ENCODE data around the gene PRKN. TPM values are rescaled to one million over a fixed set of nuclear protein-coding genes. Genes with fewer than 3 reads are reported as not detected.
"Not testable (repeated sequence)": the region's sequence is repeated elsewhere in the genome, so short reads cannot be mapped to it uniquely, and the experiment has no call there.

Gene PRKN
- total RNA-seq, 2 donors from 2014 or later = 7.6 to 7.9 TPM

DNA sequence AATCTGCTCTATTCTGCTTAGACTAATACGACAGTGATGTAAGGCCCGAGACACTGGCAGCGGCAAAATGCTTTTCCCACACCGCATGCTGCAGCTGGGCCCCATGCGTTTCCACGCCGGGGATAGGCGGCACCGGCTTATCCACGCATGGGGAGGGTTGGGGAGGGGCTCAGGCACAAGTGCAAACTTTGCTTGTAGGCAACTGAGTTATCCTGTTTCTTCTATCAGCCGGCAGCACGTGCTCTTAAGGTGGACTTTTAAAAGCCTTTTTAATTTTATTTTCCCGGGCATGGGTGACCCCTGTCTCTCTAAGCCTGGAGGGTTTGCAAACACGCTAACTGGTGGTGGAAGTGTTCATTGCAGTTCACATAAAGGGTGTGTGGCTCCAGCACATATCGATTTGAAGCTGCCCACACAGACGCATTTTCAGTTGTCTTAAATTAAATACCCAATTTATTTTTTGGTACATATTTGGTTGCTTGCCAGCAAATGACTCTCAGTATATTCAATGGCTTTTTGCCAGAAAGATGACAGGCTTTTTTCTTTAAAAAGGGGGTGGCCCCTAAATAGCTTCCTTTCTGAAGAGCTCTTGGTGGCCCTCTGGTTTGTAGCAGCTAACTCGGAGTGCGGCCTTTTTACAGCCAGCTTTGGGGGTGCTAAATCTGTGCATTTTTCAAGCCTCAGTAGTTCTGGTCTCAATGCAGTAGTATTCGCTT lies 891.9 kb downstream of the PRKN start:
- intact Hi-C loops (cut with DNase I) = no loop called here
- no peak for DNase-seq (ENCODE audit: low spot score)

- DNase-seq (ENCODE audit: low spot score) = no peak
- intact Hi-C loops (cut with DNase I) = no loop called here
Measured at GRCh38 chr6:161834426-161834825, 893.1 kb downstream of the PRKN start.

DNA sequence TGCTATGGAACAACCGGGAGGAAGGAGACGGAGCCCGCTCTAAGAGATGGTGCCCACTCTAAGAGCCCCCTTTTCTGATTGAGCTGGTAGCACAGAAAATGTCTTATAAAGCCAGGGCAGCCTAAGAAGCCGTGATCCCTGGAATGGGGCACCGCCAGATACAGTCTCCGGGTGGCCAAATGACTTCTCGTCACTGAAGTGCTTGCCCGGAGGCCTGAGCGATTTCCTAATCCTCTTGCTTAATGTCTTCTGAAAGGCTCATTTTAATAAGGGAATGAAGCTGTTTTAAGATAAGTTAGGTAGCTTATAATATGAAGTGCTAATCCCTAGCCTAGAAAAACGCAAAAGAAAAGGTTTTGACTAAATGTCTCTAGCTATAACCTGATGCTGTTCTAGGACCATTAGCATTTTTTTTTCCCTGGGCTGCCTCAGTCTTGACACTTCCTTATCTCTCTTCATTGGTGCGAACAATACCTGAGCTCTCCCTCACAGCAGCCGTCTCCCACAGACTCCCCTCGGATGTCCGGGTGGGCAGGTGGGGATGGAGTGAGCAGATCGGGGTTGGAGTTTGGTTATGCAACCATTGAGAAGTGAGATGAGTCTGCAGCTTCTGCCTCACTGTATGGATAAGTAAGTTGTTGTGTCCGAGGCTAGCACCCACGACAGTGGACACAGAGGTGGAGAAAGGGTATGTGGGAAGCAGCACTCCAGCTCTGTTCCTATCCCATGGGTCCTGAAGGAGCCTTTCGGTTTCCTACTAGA lies 894.3 kb downstream of the PRKN start:
- intact Hi-C loops (cut with DNase I) = no loop called here
- no peak for DNase-seq (ENCODE audit: low spot score)

DNA sequence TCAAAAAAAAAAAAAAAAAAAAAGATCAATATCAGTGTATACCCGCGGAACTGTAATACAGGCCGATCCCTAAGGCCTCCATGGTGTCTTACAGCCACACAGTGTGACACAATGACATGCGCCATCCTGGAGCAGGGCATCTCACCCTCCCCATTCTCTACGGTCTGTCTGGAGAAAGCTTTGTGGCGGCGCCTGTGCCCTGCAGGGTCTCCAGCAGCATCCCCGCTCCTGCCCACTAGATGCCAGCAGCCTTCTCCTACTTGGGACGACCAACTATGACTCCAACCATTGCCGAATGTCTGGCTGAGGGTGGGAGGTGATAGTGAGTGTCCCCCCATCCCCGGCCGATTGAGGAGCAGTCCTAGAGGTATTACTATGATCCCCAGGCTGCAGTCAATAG lies 894.9 kb downstream of the PRKN start:
- intact Hi-C loops (cut with DNase I) = no loop called here
- no peak for DNase-seq (ENCODE audit: low spot score)

DNA sequence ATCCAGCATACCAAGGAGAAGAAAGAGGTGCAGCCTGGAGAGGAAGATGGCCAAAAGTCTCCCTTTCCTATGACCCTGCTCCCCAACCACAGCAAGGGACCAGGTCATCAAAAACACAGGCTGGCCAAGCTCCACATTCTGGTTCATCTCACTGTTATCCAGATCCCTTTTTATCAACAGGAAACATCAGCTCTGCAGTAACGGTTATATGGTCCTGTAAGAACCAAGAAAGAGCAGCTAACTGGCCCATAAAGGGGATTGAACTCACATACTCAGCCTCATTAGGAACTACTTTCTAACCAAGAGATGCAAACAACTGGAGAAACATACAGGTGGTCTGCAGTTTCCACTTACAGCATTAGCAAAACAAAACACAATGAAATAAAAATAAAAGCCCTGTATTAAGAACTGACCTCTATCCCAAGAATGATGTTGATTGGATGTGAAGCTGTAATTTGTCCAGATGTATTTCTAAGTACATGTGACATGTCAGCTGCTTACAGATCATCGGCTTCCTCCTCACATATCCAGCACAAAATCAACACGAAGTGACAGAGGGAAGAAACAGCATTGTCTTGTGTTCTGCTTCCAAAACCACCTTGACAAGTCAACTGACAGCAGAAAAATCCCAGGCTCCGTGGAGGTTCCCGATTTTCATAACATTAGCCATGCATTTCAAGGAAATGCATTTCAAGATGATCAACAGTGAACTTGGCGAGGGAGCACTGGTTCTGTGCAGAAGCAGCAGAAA lies 896.5 kb downstream of the PRKN start:
- no peak for DNase-seq (ENCODE audit: low spot score)
- intact Hi-C loops (cut with DNase I) = no loop called here

GRCh38 chr6:161829291-161829729 lies 898.3 kb downstream of the PRKN start:
- DNase-seq (ENCODE audit: low spot score) = no peak
- intact Hi-C loops (cut with DNase I) = no loop called here

GRCh38 chr6:161828355-161828754 lies 899.2 kb downstream of the PRKN start:
- DNase-seq (ENCODE audit: low spot score) = no peak
- intact Hi-C loops (cut with DNase I) = no loop called here

DNA sequence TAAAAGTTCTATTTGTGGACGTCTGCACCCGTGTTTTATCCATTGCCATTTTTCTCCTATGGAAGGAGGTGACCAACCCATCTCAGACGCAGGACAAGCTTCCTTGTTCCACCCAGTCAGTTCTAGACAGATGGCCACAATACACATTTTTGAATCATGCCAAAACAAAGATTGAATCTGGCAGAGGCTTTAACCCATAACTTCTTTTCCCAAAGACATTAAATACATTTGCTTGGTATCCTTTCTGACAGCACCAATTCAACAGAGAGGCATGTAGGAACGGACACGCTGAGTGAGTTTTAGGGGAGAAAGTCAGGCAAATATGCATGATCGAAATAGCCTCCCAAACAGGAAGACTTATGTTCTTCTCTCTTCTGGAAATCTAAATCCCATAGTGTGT lies 901.1 kb downstream of the PRKN start:
- intact Hi-C loops (cut with DNase I) = no loop called here
- DNase-seq (ENCODE audit: low spot score) = no peak

- intact Hi-C loops (cut with DNase I); DNase-seq (ENCODE audit: low spot score): not testable (repeated sequence)
Measured at GRCh38 chr6:161822204-161822603, 905.4 kb downstream of the PRKN start.

GRCh38 chr6:161817881-161818280 lies 909.7 kb downstream of the PRKN start:
- DNase-seq (ENCODE audit: low spot score) = no peak
- intact Hi-C loops (cut with DNase I) = no loop called here

DNA sequence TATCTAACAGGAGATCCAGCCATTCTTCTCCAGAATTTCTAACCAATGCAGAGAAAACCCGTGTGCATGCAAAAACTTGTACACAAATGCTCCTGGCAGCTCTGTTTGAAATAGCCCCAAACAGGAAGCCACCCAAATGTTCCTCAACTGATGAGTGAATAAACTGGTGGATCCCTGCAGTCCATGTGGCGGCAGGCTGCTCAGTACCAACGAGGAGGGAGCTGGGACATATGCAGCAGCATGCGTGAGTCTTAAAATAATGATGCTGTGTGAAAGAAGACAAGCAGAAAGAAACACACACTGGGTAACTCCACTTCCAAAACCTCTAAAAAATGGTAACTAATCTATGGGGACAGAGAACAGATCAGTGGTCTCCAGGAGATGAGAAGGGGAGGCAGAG lies 911.6 kb downstream of the PRKN start:
- intact Hi-C loops (cut with DNase I) = no loop called here
- no peak for DNase-seq (ENCODE audit: low spot score)

DNA sequence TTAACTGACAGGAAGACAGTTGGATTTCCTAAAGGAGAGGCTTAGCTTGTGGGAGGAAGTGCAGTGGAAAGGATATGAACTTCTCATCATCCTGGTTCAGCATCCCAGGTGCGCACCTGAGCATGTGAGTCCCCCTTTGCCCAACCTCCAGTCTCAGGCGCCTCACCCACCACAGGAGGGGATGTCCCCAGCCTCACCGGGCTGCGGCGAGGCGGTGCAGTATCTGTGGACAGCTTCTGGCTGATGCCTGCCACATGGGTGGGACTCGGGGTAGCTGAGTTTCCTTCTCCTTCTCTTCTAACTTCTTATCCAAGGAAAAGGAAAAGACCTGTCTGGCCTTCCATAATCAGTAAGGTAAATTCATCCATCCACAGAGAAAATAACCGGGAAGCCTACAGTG lies 914.4 kb downstream of the PRKN start:
- intact Hi-C loops (cut with DNase I) = no loop called here
- no peak for DNase-seq (ENCODE audit: low spot score)

DNA sequence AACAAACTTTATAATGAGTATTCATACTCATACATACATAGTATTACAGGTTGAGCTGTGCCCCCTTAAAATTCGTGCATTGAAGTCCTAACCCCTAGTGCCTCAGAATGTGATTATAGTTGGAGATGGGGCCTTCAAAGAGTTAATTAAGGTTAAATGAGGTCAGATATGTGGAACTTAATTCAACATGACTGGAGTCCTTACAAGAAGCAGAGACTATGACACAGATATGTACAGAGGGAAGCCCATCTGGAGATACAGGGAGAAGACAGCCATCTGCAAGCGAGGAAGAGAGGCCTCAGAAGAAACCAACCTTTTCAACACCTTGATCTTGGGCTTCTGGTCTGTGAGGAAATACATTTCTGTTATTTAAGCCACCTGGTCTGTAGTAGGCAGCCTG lies 917.6 kb downstream of the PRKN start:
- DNase-seq (ENCODE audit: low spot score) = no peak
- intact Hi-C loops (cut with DNase I) = no loop called here

GRCh38 chr6:161804838-161805237 lies 922.7 kb downstream of the PRKN start:
- no peak for DNase-seq (ENCODE audit: low spot score)
- intact Hi-C loops (cut with DNase I) = no loop called here

- no peak for DNase-seq (ENCODE audit: low spot score)
- intact Hi-C loops (cut with DNase I) = no loop called here
Measured at GRCh38 chr6:161803131-161803530, 924.4 kb downstream of the PRKN start.

- DNase-seq (ENCODE audit: low spot score) = no peak
- intact Hi-C loops (cut with DNase I) = no loop called here
Measured at GRCh38 chr6:161802231-161802630, 925.3 kb downstream of the PRKN start.

- DNase-seq (ENCODE audit: low spot score) = no peak
- intact Hi-C loops (cut with DNase I) = no loop called here
Measured at GRCh38 chr6:161798844-161799394, 928.6 kb downstream of the PRKN start.

GRCh38 chr6:161796681-161797080 lies 930.9 kb downstream of the PRKN start:
- intact Hi-C loops (cut with DNase I) = no loop called here
- no peak for DNase-seq (ENCODE audit: low spot score)

GRCh38 chr6:161792851-161793493 lies 934.6 kb downstream of the PRKN start:
- intact Hi-C loops (cut with DNase I) = no loop called here
- no peak for DNase-seq (ENCODE audit: low spot score)

GRCh38 chr6:161788531-161788930 lies 939.0 kb downstream of the PRKN start:
- intact Hi-C loops (cut with DNase I) = no loop called here
- no peak for DNase-seq (ENCODE audit: low spot score)
